GM23338 (cell line): ENCODE measurements around the gene CFAP157. TPM values are rescaled to one million over a fixed set of nuclear protein-coding genes. Genes with fewer than 3 reads are reported as not detected.
A peak's percentile ranks its signal among the peaks of the same experiment; 100 is the strongest.

Experiments
- ATAC-seq: fragments of 200-7000 bp; cut with Tn5 transposase; 3 replicates; pipeline ENCODE4 v1.9.1; 2020
- DNase-seq: peaks from one replicate; pipeline ENCODE4 v3.0.0-alpha.2; 2015; ENCODE audit warnings: low spot score
- H2AFZ ChIP-seq: fragments of 200-600 bp; sonication (generic); 2 replicates; pipeline ENCODE4 v1.8.0; 2016; ENCODE audit warnings: antibody characterized with exemption, mild to moderate bottlenecking, moderate library complexity
- H3F3A ChIP-seq: fragments of 200-600 bp; sonication (generic); replicated peaks from 2 replicates; pipeline ENCODE4 v1.8.0; 2017; ENCODE audit warnings: antibody characterized with exemption, mixed run types, low read depth
- H3K27ac ChIP-seq: fragments of 200-600 bp; sonication (generic); 2 replicates; pipeline ENCODE4 v1.6.1; 2016; ENCODE audit warnings: low read depth
- H3K27me3 ChIP-seq: fragments of 200-600 bp; sonication (generic); 2 replicates; pipeline ENCODE4 v1.8.0; 2016; ENCODE audit warnings: mild to moderate bottlenecking, mixed run types, moderate library complexity; ENCODE audit not compliant: insufficient read depth
- H3K36me3 ChIP-seq: fragments of 200-600 bp; sonication (generic); 2 replicates; pipeline ENCODE4 v1.8.0; 2016; ENCODE audit warnings: mild to moderate bottlenecking; ENCODE audit not compliant: insufficient read depth
- H3K4me1 ChIP-seq: fragments of 200-600 bp; sonication (generic); 2 replicates; pipeline ENCODE4 v1.8.0; 2016; ENCODE audit warnings: mild to moderate bottlenecking, moderate library complexity; ENCODE audit not compliant: insufficient read depth
- H3K4me2 ChIP-seq: fragments of 200-600 bp; sonication (generic); 2 replicates; pipeline ENCODE4 v1.7.1; 2017; ENCODE audit warnings: mixed run types
- H3K4me3 ChIP-seq: fragments of 200-600 bp; sonication (generic); 2 replicates; pipeline ENCODE4 v1.6.1; 2016; ENCODE audit warnings: mixed run types
- H3K79me2 ChIP-seq: fragments of 200-600 bp; sonication (generic); replicated peaks from 2 replicates; pipeline ENCODE4 v1.8.0; 2017; ENCODE audit warnings: mild to moderate bottlenecking; ENCODE audit not compliant: insufficient read depth
- H3K9me2 ChIP-seq: fragments of 200-600 bp; sonication (generic); 2 replicates; pipeline ENCODE4 v1.8.0; 2017; ENCODE audit not compliant: insufficient read depth
- H4K20me1 ChIP-seq: fragments of 200-600 bp; sonication (generic); replicated peaks from 2 replicates; pipeline ENCODE4 v1.8.0; 2017; ENCODE audit warnings: mild to moderate bottlenecking; ENCODE audit not compliant: insufficient read depth
- H3K27ac Mint-ChIP-seq: 2 replicates; pipeline ENCODE4 v1.8.0; 2020; ENCODE audit warnings: inconsistent platforms, mild to moderate bottlenecking, moderate library complexity, mixed read lengths
- H3K27me3 Mint-ChIP-seq: 3 replicates; pipeline ENCODE4 v1.8.0; 2022; ENCODE audit warnings: low read depth, mild to moderate bottlenecking, moderate library complexity, mixed read lengths, inconsistent platforms; ENCODE audit not compliant: insufficient read depth, poor library complexity
- H3K36me3 Mint-ChIP-seq: 3 replicates; pipeline ENCODE4 v1.8.0; 2021; ENCODE audit warnings: low read depth, mild to moderate bottlenecking, inconsistent platforms, moderate library complexity, mixed read lengths
- H3K4me1 Mint-ChIP-seq: 3 replicates; pipeline ENCODE4 v1.8.0; 2020; ENCODE audit warnings: mild to moderate bottlenecking, inconsistent platforms, mixed read lengths
- H3K4me3 Mint-ChIP-seq: 3 replicates; pipeline ENCODE4 v1.8.0; 2021; ENCODE audit warnings: moderate library complexity, mild to moderate bottlenecking, inconsistent platforms, mixed read lengths
- H3K9me3 Mint-ChIP-seq: 3 replicates; pipeline ENCODE4 v1.8.0; 2020; ENCODE audit warnings: moderate library complexity, mild to moderate bottlenecking, inconsistent platforms, mixed read lengths
- CREB1 ChIP-seq: fragments of 250-450 bp; sonication (Bioruptor Pico); IDR thresholded peaks from 2 replicates; pipeline ENCODE4 v1.5.0; 2020; ENCODE audit warnings: low read depth, mild to moderate bottlenecking, moderate library complexity
- CTCF ChIP-seq, 2 experiments: fragments of 200-600 bp in 1 of 2; sonication (generic) in 1 of 2; conservative IDR thresholded peaks; 2 replicates each; pipeline versions ENCODE4 v1.5.1 to v1.6.1; 2016 to 2017; ENCODE audit warnings: antibody characterized with exemption in 2 of 2, low read depth in 2 of 2, mild to moderate bottlenecking in 2 of 2, moderate library complexity in 1 of 2
- ETS1 ChIP-seq: IDR thresholded peaks from 2 replicates; pipeline ENCODE4 v1.6.1; 2016; ENCODE audit warnings: antibody characterized with exemption
- EZH2 ChIP-seq: fragments of 200-600 bp; sonication (generic); IDR thresholded peaks from one replicate; pipeline ENCODE4 v1.8.0; 2017; ENCODE audit warnings: antibody characterized with exemption, mild to moderate bottlenecking, low read depth; ENCODE audit not compliant: unreplicated experiment
- EZH2phosphoT487 ChIP-seq: fragments of 200-600 bp; sonication (generic); IDR thresholded peaks from one replicate; pipeline ENCODE4 v1.8.1; 2018; ENCODE audit warnings: antibody characterized with exemption; ENCODE audit not compliant: unreplicated experiment
- JUNB ChIP-seq: IDR thresholded peaks from one replicate; pipeline ENCODE4 v1.6.1; 2016; ENCODE audit warnings: antibody characterized with exemption; ENCODE audit not compliant: unreplicated experiment
- NANOG ChIP-seq: IDR thresholded peaks from 2 replicates; pipeline ENCODE4 v1.6.1; 2016; ENCODE audit warnings: antibody characterized with exemption, borderline replicate concordance
- POLR2AphosphoS5 ChIP-seq: IDR thresholded peaks from 2 replicates; pipeline ENCODE4 v1.6.1; 2016; ENCODE audit warnings: antibody characterized with exemption, low read depth
- REST ChIP-seq: IDR thresholded peaks from one replicate; pipeline ENCODE4 v1.6.1; 2018; ENCODE audit warnings: antibody characterized with exemption; ENCODE audit not compliant: unreplicated experiment
- STAT1 ChIP-seq: IDR thresholded peaks from one replicate; pipeline ENCODE4 v1.6.1; 2016; ENCODE audit warnings: antibody characterized with exemption; ENCODE audit not compliant: unreplicated experiment
- ZNF114 ChIP-seq: fragments of 250-450 bp; sonication (Bioruptor Pico); IDR thresholded peaks from 2 replicates; pipeline ENCODE4 v1.5.0; 2020; ENCODE audit warnings: mild to moderate bottlenecking, moderate library complexity
- ZNF331 ChIP-seq: fragments of 250-450 bp; sonication (Bioruptor Pico); IDR thresholded peaks from 2 replicates; pipeline ENCODE4 v1.5.0; 2020; ENCODE audit warnings: low read depth, mild to moderate bottlenecking, moderate library complexity
- ZNF462 ChIP-seq: fragments of 250-450 bp; sonication (Bioruptor Pico); IDR thresholded peaks from 2 replicates; pipeline ENCODE4 v1.5.0; 2020; ENCODE audit warnings: mild to moderate bottlenecking, moderate library complexity
- polyA plus RNA-seq: library from polyadenylated mRNA; unstranded; fragments of >200 nt; fragmentation: Nextera tagmentation; extraction: Ambion mirVana; gene quantifications from 2 replicates; pipeline ENCODE4 v1.2.1, GENCODE V29; 2016
- total RNA-seq: library from RNA; depleted of rRNA; stranded (reverse); fragments of >200 nt; shearing (Covaris generic); gene quantifications from 2 replicates; pipeline ENCODE4 v1.2.3, GENCODE V29; 2014

Gene CFAP157
- total and polyA plus RNA-seq, 2 experiments from 2014 or later = 0.17 to 0.55 TPM

GRCh38 chr9:127734747-127735529 lies 28.1 kb downstream of the CFAP157 start, which contains the start of gene TOR2A:
Gene TOR2A, minus strand, starts transcription at chr9:127735294. Its CDS starts 24 bp downstream, at chr9:127735270.
- Histone ChIP-seq H3K9me2 (no peaks in the 10 kb centered on the region), H3K4me1 (peaks cover 9% of the 10 kb centered on the region; the same call in 1 of the 2 replicates), H3K4me2 (peak within 1 kb of the TSS; percentile 91), H3K79me2 (no peaks in the 10 kb centered on the region), H3K36me3 (no peaks in the 10 kb centered on the region), H3K4me3 (peak within 1 kb of the TSS; percentile 91), H3K27ac (no peak within 1 kb of the TSS), H2AFZ (peak within 1 kb of the TSS; percentile 95), H3K27me3 (no peaks in the 10 kb centered on the region), H3F3A (no peaks in the 10 kb centered on the region), H4K20me1 (no peaks in the 10 kb centered on the region)
- DNase-seq (peak; percentile 99), ATAC-seq (peak; percentile 89)
- H3K9me3 Mint-ChIP-seq = no peaks in the 10 kb centered on the region; the same call in 2 of the 3 replicates
- peaks cover 11% of the 10 kb centered on the region for H3K4me1 Mint-ChIP-seq
- peaks cover 15% of the 10 kb centered on the region for H3K27me3 Mint-ChIP-seq
- peak within 1 kb of the TSS; percentile 81 for H3K4me3 Mint-ChIP-seq
- no peaks in the 10 kb centered on the region for H3K36me3 Mint-ChIP-seq
- no peak for TF ChIP-seq REST
- TF ChIP-seq CREB1 (CRISPR knock-in tag) = peak; percentile 76
- TF ChIP-seq POLR2AphosphoS5 = peak; percentile 58; the same call in 1 of the 2 replicates
- no peak for TF ChIP-seq STAT1
- no peak for TF ChIP-seq NANOG
- TF ChIP-seq ZNF331 (CRISPR knock-in tag) = no peak
- no peak for TF ChIP-seq ZNF462 (CRISPR knock-in tag)
- TF ChIP-seq EZH2phosphoT487 = no peak
- no peak for TF ChIP-seq JUNB
- TF ChIP-seq ZNF114 (CRISPR knock-in tag) = no peak
- TF ChIP-seq CTCF (conservative IDR thresholded peaks at IDR 0.05; ENCODE audit: low read depth in 2 of 2) = peak; percentile 86 to 99
- no peak for TF ChIP-seq EZH2
- TF ChIP-seq ETS1 = peak; percentile 96
- H3K27ac Mint-ChIP-seq = no peak within 1 kb of the TSS
